HG03469 (cell line): ENCODE results near the gene GLP1R.

Source experiments
- ATAC-seq: cut with Tn5 transposase; IDR thresholded peaks from one replicate; pipeline ENCODE4 v1.9.1; 2021; ENCODE audit warnings: mild to moderate bottlenecking, moderate library complexity, moderate number of reproducible peaks; ENCODE audit not compliant: unreplicated experiment

GLP1R gene

GRCh38 chr6:39084506-39084905 is 35.9 kb downstream of the GLP1R start:
- ATAC-seq: no peak

DNA sequence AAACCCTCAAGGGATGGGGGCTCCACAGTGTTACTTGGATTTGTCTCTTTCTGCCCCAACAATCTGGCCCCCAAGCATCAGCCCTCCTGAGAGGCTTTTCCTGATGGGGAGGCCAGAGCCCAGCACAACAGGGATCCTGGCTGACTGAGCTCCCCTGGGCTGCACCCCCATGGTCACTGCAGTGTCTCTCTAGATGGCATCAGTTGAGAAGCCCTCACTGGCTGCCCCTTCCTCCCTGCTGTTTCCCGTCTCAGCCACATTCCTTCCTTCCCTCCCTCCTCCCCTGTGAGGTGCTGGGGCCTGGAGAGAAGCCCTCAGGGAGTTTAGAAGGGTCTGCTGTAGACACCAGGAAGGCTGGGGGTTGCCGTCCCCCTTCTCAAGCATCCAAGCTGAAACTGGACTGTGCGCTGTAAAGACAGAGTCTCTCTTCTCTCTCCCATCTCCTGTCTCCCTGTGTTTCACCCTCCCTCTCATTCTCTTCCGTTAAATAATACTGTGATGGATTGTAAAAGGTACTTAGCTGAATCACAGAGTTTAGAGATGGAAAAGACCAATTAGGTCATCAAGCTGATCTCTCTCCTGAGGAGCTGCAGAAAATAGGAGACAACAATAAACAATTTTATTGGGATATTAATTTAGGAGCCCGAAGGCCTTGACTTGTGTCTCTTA is 36.7 kb downstream of the GLP1R start:
- no peak for ATAC-seq

- ATAC-seq: peak; percentile 74
Observed at GRCh38 chr6:39086294-39086693, 37.7 kb downstream of the GLP1R start.

- ATAC-seq: no peak
Observed at GRCh38 chr6:39086711-39087110, 38.1 kb downstream of the GLP1R start.

DNA sequence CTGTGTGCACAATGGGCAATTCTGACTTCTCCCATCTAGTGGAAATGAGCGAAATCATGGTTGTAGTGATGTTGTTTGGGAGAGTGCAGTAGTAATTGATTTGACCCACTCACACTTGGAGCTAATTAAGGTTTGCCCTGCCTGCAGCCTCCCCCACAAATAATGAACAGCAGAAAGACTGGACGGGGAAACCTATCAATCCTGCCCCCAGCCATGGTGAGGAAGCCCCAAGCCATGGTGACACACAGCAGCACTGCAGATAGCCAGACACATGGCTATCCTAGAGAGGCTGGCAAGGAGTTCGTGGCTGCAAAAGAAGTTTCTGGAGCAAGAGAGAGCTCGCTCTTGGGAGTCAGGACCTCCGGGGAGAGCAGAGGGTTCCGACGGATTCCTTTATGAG is 38.6 kb downstream of the GLP1R start:
- ATAC-seq: no peak

GRCh38 chr6:39088331-39088730 is 39.8 kb downstream of the GLP1R start:
- ATAC-seq: no peak

DNA sequence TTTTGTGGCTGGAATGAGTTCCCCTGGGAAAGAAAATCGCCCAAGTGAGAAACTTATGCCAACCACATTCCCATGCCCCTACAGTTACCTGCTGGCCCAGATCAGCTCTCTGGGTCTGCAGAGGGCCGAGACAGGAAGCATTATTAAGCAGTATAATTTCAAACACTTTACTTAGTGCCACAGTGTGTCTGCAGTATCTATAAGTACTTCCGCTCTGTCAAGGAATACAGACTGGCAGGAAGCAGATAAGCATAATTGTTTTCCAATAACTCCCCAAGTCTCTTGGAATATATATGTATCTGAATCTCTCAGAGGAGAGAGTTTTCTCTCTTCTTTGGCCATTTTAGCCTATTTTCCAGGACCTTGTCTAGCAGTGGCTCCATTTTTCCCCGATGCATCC is 41.5 kb downstream of the GLP1R start:
- no peak for ATAC-seq

GRCh38 chr6:39091220-39091619 is 42.6 kb downstream of the GLP1R start:
- ATAC-seq: no peak

GRCh38 chr6:39092124-39092523 is 43.5 kb downstream of the GLP1R start:
- no peak for ATAC-seq

DNA sequence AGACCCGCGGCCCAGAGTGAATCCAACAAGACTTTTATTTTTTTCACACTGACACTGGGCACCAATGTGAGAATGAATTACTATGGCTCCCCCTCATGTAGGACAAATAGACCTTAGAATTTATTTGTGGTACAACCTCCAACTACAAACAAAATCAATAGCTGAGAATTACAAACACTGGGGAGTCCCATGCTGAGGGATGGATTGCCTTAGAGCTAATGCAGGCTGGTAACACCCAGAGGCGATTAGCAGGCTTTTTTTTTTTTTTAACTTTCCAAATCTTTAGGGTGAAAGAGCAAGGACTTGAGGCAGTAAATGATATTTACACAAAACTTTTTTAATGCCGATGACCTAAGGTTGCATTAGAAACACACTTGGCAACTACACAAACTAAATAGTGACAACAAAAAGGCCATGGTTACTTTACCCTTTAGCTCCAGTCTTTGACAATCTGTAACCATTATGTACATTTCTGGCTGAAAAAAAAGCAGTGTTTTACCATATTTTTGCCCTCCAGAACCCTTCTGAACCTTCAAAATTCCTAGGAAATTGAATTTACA is 44.6 kb downstream of the GLP1R start:
- no peak for ATAC-seq

DNA sequence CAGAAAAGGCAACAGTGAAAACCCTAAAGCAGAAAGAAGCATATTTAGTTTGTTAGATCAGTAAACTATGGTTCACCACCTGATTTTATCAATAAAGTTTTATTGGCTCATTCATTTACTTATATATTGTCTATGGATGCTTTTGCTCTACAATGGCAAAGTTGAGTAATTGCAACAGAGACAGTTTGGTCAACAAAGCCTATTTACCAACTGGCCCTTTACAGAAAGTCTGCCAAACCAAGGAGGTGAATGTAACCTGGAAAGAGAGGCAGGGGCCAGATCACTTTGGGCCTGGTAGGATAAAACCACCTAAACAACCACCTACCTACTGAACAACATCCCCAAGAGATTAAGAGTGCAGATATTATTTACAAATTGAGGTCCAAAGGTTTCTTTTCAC is 47.0 kb downstream of the GLP1R start:
- no peak for ATAC-seq

DNA sequence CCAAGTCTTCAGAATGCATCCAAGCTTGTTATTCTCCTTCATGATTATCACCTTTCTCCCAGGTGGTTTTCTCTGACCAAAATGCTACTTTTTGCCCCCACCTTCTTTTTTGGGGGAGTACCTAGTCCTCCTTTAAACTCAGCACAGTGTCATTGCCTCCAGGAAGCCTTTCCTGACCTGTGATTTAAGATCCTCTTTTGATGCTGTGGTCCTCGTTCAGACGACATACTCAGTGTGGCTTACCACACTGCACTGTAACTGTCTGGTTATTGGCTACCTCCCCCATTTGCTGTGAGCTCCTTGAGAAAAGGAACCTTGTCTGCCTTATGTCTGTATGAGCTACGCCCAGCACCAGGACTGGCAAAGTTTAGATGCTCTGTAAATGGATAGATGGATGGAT is 51.8 kb downstream of the GLP1R start:
- ATAC-seq: no peak

DNA sequence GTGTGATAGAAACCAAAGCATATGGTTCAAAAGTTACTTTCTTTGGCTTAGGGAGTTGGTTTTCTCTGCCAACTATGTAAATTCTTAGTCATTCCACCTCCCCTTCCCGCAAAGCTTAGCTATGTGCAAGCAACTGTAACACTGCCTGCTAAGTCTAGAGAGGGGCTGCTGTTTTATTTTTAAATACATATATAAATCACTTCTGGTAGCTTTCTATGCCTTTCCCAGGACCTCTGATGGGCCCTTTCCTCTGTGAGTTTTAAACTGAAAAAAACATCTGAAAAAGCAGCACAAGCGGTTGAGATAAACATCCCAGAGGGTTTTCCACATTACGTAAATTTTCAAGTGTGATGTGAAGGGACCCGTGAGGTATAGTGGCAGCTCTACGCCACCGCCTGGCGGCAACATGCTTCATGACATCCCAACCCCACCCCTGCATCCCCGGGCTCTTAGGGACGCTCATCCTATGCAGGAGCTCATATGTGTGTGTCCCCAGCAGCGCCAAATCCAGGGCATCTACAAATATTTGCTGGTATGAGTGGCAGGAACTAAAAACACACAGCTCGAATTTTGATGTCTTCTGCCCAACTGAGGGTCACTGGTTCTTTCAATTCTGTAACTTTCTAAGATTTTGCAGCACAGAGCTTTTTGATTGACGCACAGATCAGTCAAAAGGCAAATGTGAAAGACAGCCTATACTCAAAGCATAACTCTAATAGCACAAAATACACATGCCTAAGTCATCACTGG is 53.7 kb downstream of the GLP1R start:
- no peak for ATAC-seq

- ATAC-seq: no peak
Observed at GRCh38 chr6:39102821-39103136, 54.2 kb downstream of the GLP1R start.

GRCh38 chr6:39104528-39104927 is 55.9 kb downstream of the GLP1R start:
- no peak for ATAC-seq

- ATAC-seq: no peak
Observed at GRCh38 chr6:39107034-39107433, 58.5 kb downstream of the GLP1R start.

GRCh38 chr6:39107641-39108040 is 59.1 kb downstream of the GLP1R start:
- no peak for ATAC-seq

DNA sequence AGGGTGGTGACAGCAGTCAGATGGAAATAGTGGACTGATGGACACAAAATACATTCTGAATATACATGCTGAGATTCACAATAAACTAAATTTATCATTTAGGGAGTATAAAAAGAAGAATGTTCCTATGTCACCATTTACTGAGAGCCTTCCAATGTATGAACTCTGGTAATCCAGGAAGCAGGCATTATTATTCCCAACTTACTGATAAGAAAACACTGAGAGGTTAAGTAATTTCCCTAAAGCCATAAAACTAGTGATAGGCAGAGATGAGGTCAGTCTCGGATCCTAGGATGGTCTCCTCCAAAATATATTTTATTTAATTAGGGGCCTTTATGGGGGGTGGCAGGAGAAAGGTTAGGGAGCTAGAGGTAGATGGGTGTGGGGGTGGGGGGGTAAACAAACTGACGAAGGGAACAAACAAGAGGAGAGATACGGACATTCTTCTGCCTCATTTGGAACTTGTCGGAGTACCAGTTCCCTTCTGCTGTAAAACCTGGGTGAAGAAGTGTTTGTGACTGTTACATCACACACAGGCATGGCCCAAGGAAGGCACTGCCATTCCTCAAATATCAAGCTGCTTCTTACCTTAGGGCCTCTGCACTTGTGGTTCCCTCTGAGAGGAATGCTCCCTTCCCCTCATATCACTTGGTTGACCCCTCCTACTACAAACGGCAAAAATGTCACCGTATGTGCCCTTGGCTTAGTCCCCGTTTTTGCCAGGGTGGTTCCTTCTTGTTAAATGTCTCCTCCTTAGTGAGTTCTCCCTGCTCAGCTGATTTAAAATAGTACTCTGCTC is 59.7 kb downstream of the GLP1R start:
- no peak for ATAC-seq

GRCh38 chr6:39111280-39111679 is 62.7 kb downstream of the GLP1R start:
- no peak for ATAC-seq

GRCh38 chr6:39113788-39114187 is 65.2 kb downstream of the GLP1R start:
- no peak for ATAC-seq

GRCh38 chr6:39114388-39114703 is 65.8 kb downstream of the GLP1R start:
- ATAC-seq: peak; percentile 3
